Stimulated activated CD8-positive, alpha-beta memory T cell treated with anti-CD3 and anti-CD28 coated beads, Interleukin-2, amount 100 ng/mL, for 1 hour (primary cell): ENCODE results near the gene CUBN.

Experiments used
- DNase-seq, 2 donors: peaks; one replicate each; pipeline ENCODE4 v3.0.0-alpha.2; 2020; ENCODE audit warnings: low read depth in 2 of 2

CUBN gene

GRCh38 chr10:17129741-17130140 lies at the start of gene CUBN:
CUBN (minus strand) TSS chr10:17129811; CDS start chr10:17129765, 46 bp downstream.
- DNase-seq: no peak

GRCh38 chr10:17179002-17179401 lies 49.4 kb upstream of the CUBN start:
- no peak for DNase-seq

- no peak for DNase-seq
Observed at GRCh38 chr10:17178006-17178405, 48.4 kb upstream of the CUBN start.

- DNase-seq: no peak
Observed at GRCh38 chr10:17177014-17177413, 47.4 kb upstream of the CUBN start.

GRCh38 chr10:17176091-17176490 lies 46.5 kb upstream of the CUBN start:
- no peak for DNase-seq

- no peak for DNase-seq
Observed at GRCh38 chr10:17175551-17175950, 45.9 kb upstream of the CUBN start.

GRCh38 chr10:17174626-17175025 lies 45.0 kb upstream of the CUBN start:
- no peak for DNase-seq

GRCh38 chr10:17171141-17171641 lies 41.6 kb upstream of the CUBN start:
- no peak for DNase-seq

- DNase-seq: no peak
Observed at GRCh38 chr10:17169803-17170202, 40.2 kb upstream of the CUBN start.

- no peak for DNase-seq
Observed at GRCh38 chr10:17166699-17167098, 37.1 kb upstream of the CUBN start.

GRCh38 chr10:17162828-17163227 lies 33.2 kb upstream of the CUBN start:
- no peak for DNase-seq

GRCh38 chr10:17161775-17162174 lies 32.2 kb upstream of the CUBN start:
- no peak for DNase-seq

GRCh38 chr10:17157024-17157423 lies 27.4 kb upstream of the CUBN start:
- no peak for DNase-seq

- no peak for DNase-seq
Observed at GRCh38 chr10:17155826-17156225, 26.2 kb upstream of the CUBN start.

- DNase-seq: no peak
Observed at GRCh38 chr10:17154116-17154515, 24.5 kb upstream of the CUBN start.

- no peak for DNase-seq
Observed at GRCh38 chr10:17153321-17153720, 23.7 kb upstream of the CUBN start.

GRCh38 chr10:17151716-17152115 lies 22.1 kb upstream of the CUBN start:
- DNase-seq: no peak

GRCh38 chr10:17147884-17148489 lies 18.4 kb upstream of the CUBN start:
- no peak for DNase-seq

- DNase-seq: no peak
Observed at GRCh38 chr10:17146892-17147291, 17.3 kb upstream of the CUBN start.

- no peak for DNase-seq
Observed at GRCh38 chr10:17145239-17145638, 15.6 kb upstream of the CUBN start.

GRCh38 chr10:17144757-17145156 lies 15.1 kb upstream of the CUBN start:
- no peak for DNase-seq

GRCh38 chr10:17144032-17144431 lies 14.4 kb upstream of the CUBN start:
- DNase-seq: no peak

GRCh38 chr10:17143055-17143690 lies 13.6 kb upstream of the CUBN start:
- DNase-seq: no peak
